ENCODE measurements around the gene RBM47.
A peak's percentile ranks its signal among the peaks of the same experiment; 100 is the strongest.
"Not testable (repeated sequence)": the region's sequence is repeated elsewhere in the genome, so short reads cannot be mapped to it uniquely, and the experiment has no call there.

The RBM47 gene

DNA sequence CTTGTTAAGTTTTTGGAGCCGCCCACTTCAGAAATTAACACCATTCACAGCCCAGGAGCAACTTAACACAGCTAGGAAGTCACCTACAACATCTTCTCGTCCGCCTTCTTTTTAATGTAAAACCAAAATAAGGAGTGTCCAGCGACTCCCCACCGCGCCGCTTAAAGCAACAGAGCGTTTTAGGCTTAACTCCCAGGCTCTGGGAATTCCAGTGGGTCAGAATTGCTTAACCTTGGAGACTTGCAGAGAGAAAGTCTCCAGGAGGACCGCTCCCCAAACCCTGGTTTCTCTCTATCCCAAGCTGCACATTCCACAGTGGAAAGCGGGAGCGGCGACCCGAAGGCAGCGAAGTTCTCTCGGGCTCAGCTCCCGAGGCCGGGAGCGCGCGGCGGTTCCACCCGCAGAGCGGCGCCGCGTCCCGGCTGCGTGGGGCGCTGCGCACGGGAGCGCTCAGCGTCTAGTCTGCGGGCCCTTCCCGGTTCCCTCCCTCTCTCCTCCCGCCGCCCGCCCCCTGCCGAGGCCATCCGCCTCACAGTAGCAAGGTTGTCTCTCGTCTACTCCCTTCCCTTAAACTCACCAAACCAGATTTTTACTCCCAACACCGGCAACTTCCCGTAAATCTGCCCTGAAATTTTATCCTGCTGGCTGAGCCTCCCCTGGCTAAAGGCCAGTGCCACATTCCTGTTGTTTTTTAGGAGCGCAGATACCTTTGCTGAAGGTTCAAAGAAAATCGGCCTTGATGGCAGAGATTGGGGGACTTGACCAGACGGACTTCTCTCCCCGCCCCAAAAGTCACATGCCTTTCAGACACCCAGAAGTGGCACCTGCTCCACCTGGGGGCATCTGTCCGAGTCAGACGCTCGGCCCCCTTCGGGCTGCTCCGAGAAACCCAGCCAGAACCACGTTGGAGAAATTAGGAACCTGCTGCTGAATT lies at the start of gene RBM47:
RBM47 (minus strand) TSS at position 464 of the 934 bp plus-strand sequence. CDS start 190,971 bp downstream, outside the sequence.
- peak; percentile 81 for DNase-seq

- DNase-seq, result no peak
These were observed 48.8 kb upstream of the RBM47 start for GRCh38 chr4:40678421-40678820.

GRCh38 chr4:40675166-40675565 lies 45.5 kb upstream of the RBM47 start:
- DNase-seq, result no peak

DNA sequence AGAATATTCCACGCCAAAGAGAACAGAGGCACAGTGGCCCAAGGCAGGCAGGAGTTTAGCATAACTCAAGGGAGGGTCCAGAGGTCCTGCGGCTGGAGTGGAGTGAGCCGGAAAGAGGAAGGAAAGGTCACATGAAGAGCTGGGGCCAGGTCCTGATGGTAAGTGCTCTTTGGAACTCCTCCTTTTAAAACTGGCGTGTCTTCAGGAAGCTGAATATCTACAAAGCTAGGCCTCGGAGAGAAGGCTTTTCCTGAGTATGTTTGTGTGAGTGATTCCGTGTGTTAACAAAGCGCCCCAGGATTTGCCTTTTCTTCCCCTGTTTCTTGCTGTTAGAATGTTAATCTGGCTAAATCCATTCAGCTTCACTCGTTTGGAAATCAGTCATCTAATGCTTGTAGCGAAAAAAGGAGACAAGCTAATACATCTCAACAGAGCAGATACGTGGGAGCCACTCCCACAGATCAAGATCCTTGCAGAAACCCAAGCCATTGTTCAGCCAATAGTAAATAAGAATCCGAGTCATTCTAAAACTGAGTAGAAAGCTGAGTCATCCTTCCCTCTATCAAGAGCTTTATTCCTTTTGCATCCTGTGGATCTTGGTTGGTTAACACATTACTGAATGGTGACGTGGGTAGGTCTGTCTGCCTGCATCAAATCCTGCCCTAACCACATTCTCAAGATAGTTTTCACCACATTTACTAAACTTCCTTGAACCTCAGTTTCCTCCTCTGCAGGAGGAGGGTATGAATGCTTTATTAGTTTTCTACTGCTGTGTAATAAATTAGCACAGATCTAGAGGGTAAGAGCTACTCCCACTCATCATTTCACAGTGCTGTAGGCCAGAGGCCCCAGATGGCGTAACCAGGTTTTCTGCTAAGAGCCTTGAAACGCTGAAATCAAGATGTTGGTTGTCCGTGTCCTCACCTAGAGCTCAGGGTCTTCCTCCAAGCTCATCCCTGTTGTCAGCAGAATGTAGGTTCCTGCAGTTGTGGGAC lies 43.2 kb upstream of the RBM47 start:
- DNase-seq, result peak; percentile 93

DNA sequence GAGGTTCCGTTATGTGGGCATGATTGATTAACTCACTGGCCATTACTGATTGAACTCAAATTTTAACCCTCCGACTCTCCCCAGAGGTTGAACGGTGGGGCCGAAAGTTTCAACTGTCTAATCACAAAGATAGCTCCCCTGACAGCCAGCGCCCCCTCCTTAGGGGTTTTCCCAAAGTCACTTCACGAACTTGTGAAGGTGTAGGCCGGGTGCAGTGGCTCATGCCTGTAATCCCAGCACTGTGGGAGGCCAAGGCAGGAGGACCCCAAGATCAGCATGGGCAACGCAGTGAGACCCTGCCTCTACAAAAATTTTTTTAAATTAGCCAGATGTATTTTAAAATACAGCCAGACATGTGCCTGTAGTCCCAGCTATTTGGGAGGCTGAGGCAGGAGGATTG lies 39.8 kb upstream of the RBM47 start:
- no peak for DNase-seq

GRCh38 chr4:40665842-40666241 lies 36.2 kb upstream of the RBM47 start:
- no peak for DNase-seq

DNA sequence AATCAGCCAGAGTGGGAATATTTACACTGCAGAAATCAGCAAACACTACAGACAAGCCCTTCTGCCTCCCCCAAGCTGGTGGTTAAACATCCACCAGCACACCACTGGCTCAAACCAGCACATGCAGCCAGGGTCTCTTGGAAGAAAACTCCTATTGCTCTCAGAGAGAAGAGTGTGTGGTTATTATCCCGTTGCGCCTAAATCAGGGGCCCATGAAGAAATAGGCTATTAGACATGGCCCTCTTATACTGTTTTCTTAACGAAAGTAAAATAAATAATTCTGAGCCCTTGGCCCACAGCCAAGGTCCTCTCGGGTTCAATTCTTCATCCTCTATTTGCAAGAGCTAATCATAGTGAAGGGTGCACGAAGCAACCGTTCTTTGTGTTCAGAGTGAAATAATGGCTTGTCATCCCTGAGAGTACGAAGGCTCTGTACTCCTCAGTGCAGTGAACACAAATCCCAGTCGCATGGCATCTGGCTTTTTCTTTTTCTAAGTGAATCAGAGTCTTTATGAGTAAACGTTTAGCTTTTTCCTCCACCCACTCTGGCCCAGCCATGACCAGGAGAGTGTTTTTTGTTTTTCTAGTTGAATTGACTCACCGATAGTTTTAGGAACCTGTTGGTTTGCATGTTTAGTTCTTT lies 33.4 kb upstream of the RBM47 start:
- peak; percentile 45 for DNase-seq

GRCh38 chr4:40661803-40662202 lies 32.1 kb upstream of the RBM47 start:
- DNase-seq, result no peak

- peak; percentile 62 for DNase-seq
These were observed 26.7 kb upstream of the RBM47 start for GRCh38 chr4:40656201-40656863.

DNA sequence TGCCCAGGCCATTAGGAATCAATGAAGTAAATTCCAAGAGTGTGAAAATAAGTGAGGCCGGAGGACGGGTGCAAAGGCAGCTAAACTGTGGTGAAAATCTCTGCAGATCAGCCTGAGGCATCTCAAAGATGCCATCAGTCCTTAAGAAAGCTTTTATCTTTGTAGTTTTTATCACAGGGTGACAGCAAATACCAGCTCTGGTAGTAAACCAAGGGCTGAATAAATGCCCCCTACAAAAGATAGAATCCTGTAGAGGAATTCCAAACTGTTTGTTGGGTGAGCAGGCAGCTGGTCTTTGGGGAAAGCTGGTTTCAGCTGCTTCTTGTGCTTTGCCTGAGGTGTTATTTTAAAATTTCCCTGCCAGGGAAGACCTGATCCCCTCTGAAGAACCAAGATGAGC lies 21.6 kb upstream of the RBM47 start:
- no peak for DNase-seq

- DNase-seq, result peak; percentile 56
These were observed 19.7 kb upstream of the RBM47 start for GRCh38 chr4:40649321-40649720.

DNA sequence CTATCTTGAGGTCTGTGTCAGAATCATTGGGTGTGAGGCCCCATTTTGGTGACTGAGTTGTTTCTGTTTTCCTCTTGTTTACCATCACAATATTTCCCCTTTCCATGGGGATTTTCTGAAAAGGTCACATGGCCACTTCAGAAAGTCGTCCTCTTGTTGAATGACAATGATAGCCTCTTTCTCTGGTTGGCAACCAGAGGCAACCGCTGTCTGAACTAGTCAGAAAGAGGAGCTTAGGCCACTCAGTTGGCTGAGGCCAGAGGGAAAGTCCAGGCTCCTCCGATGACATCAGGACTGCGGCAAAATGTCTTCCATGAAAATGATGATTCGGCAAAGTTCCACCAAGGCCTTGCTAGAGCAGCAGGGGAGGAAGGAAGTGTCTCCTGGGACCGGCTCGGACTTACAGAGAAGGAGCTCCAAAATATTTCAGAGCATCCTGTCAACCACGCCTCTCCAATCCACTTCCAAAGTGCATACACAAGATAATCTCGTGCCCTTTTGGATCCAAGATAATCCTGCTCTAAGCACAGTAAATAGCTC lies 19.1 kb upstream of the RBM47 start:
- DNase-seq, result peak; percentile 96

DNA sequence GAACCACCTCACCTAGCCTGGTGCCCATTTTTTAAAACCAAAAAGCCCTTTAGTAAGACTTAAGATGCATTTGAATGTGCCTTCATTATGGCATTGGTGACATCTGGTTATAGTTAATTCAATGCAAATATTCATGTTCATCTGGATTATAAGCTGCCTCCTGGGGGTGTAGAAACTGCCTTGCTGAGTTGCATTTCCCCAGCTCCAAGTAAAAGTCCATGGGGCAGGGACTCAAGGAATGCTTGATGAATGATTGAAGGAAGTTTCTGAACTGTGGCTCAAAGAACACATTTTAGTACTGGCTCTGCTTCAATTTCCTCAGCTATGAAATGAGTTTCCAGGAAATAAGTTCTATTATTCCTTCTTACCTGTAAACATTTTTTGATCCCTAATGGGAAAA lies 18.5 kb upstream of the RBM47 start:
- no peak for DNase-seq

DNA sequence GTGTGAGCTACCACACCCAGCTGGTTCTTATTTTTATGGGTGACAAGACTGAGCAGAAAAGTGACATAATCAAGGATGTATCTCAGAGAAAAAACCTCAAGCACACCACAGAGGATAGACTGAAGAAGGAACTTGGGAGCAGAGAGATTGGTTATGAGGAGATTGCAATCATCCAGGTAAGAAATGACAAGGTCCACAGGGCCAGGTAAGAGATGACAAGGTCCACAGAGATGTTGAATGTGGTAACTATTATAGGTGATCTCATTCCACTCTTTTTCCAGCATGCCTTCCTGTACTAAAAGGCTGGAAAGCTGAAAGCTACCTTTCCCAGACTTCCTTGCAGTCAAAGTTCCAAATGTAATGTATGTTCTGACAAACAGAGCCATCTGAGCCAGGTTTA lies 15.9 kb upstream of the RBM47 start:
- no peak for DNase-seq

- no peak for DNase-seq
These were observed 2.4 kb upstream of the RBM47 start for GRCh38 chr4:40632080-40632479.

DNA sequence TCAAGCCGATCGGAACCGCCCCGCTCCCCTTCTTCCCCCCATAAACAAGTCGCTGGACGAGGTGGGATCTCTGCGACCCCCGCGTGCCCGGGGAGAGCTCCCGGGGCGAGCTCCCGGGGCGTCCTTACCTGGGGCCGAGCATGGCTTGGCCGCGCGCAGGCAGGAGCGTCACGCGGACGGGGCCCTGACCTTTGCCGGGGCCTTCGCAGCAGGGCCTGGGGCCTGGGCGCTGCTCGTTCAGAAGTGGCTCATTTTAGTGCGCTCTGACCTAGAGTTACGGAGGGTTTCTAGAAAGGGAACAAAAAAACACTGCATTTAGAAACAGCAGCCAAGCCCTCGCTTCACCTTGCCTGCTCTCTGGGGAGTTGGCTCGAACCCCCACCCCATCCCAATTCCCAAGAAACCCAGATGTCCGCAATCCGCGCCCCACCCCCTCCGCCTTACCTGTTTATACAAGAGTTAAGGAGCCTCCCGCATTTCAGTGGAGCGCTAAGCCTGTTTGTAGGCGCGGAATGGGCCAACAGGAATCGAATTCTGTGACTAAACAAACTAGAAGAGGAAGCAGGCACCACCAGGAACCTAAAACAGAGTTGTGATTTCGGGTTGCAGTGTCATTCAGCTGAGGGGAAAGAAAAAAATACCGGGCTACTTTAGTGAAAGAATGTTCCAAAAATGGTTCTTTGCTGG lies 814 bp upstream of the RBM47 start:
- DNase-seq, result peak; percentile 88

GRCh38 chr4:40628888-40629287 lies 776 bp downstream of the RBM47 start:
- peak; percentile 47 for DNase-seq

DNA sequence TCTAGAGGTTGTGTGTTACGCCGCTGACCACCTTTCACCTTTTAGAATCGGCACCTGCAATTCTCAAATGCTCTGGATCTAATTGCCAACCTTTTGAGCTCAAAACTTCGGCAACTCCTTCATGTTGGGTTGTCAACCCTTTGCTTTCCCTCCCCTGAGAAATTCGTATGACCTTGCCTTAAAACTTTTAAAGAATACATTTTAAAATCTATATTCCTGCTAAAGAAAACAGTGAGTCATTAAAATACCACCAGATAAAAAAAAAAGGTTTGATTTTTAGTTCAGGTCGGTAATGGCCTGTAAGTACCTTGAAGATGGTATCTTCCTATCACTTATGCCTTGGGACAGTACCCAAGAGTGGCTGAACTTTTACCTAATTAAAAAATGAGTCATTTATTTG lies 1.3 kb downstream of the RBM47 start:
- not testable (repeated sequence) for DNase-seq

DNA sequence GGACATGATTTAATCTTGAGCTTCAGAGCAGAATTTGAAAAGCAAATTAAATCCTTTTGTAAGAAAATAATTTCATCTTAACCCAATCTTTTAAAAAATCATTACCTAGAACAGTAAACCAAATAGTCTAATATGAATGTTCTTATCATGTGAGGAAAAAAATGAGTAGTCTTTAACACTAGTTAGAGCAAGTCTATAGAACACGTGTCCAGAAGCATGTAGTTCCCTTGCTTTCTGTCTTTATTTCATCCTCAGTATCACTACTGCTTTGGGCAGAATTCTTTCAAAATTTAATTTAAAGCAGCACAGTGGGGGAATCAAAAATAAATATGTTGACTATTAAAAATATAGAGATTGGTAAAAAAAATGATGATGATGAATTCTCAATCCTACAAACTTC lies 2.1 kb downstream of the RBM47 start:
- peak; percentile 40 for DNase-seq

DNA sequence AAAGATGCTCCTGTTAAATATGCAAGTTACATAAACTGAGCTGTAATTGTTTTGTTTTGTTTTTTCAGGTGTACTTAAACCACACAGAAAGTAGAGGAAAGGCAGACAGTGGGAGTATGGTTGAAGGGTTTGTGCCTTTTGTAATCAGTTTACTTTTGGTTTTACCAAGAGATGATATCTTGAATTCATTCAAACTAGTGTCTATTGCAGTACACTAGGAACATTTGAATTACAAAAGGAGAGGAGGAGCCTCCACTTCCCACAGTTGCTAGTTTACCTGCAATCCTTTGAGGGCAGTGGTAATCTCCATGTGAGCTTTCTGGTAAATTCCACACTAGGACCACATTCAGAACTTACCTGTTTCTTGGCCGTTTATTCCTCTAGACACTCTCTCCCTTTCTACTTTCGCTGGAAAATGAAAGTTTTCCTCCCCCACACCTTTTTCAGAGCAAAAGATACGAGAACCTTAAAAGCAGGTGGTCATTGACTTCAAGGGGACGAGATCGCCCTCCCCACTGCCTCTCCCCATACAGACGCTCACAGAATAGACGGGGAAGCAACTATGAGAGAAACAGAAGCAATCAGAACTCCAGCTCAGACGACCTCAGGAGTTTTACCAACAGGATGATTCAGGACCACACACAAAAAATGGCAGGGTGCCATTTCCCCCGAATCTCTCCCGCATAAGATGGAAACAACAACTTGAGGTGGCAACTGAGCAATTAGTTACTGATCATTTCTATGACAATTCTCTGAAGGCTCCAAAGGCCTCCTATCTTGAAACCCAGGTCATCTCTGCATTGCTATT lies 3.3 kb downstream of the RBM47 start:
- DNase-seq, result peak; percentile 73

- no peak for DNase-seq
These were observed 6.0 kb downstream of the RBM47 start for GRCh38 chr4:40623707-40624106.

All from suppressor macrophage treated with lipopolysaccharide for 4 hours (primary cell).